DOHH2 (cell line): ENCODE data around the gene IGFALS.

Experiments
- H3F3A ChIP-seq: fragments of 200-600 bp; sonication (generic), shearing (Covaris generic); 2 replicates; pipeline ENCODE4 v1.6.0; 2016; ENCODE audit warnings: antibody characterized with exemption, mild to moderate bottlenecking; ENCODE audit not compliant: control insufficient read depth, insufficient read depth
- H3K27ac ChIP-seq: fragments of 200-600 bp; sonication (generic); 2 replicates; pipeline ENCODE4 v1.5.1; 2014; ENCODE audit warnings: low read depth, mild to moderate bottlenecking, low read length, moderate library complexity
- H3K27me3 ChIP-seq: fragments of 200-600 bp; sonication (generic); 2 replicates; pipeline ENCODE4 v1.6.1; 2014; ENCODE audit warnings: mild to moderate bottlenecking, low read length, mixed read lengths; ENCODE audit not compliant: control insufficient read depth
- H3K36me3 ChIP-seq: fragments of 200-600 bp; sonication (generic); 2 replicates; pipeline ENCODE4 v1.6.1; 2014; ENCODE audit warnings: mild to moderate bottlenecking, low read length, moderate library complexity, mixed read lengths; ENCODE audit not compliant: control insufficient read depth
- H3K4me1 ChIP-seq: fragments of 200-600 bp; sonication (generic); 2 replicates; pipeline ENCODE4 v1.6.1; 2014; ENCODE audit warnings: mild to moderate bottlenecking, low read length, mixed read lengths; ENCODE audit not compliant: control insufficient read depth
- H3K4me2 ChIP-seq: fragments of 200-600 bp; sonication (generic); 2 replicates; pipeline ENCODE4 v1.6.0; 2014; ENCODE audit warnings: mild to moderate bottlenecking, low read length, moderate library complexity
- H3K4me3 ChIP-seq: fragments of 200-600 bp; sonication (generic); 2 replicates; pipeline ENCODE4 v1.5.1; 2014; ENCODE audit warnings: mild to moderate bottlenecking, low read length, mixed read lengths
- H3K79me2 ChIP-seq: fragments of 200-600 bp; sonication (generic); 2 replicates; pipeline ENCODE4 v1.6.1; 2014; ENCODE audit warnings: mild to moderate bottlenecking, low read length, mixed read lengths; ENCODE audit not compliant: control insufficient read depth
- H3K9me2 ChIP-seq: fragments of 200-600 bp; sonication (generic); replicated peaks from 2 replicates; pipeline ENCODE4 v1.6.1; 2014; ENCODE audit warnings: mild to moderate bottlenecking, low read length, mixed read lengths; ENCODE audit not compliant: control insufficient read depth
- H3K9me3 ChIP-seq: fragments of 200-600 bp; sonication (generic); 2 replicates; pipeline ENCODE4 v1.6.1; 2014; ENCODE audit warnings: antibody characterized with exemption, low read length, mixed read lengths; ENCODE audit not compliant: control insufficient read depth, insufficient read depth
- H4K20me1 ChIP-seq: fragments of 200-600 bp; sonication (generic); 2 replicates; pipeline ENCODE4 v1.6.0; 2014; ENCODE audit warnings: low read depth, mild to moderate bottlenecking, antibody characterized with exemption, low read length, moderate library complexity; ENCODE audit not compliant: control insufficient read depth, insufficient read depth
- EZH2phosphoT487 ChIP-seq: fragments of 200-600 bp; sonication (generic); IDR thresholded peaks from 2 replicates; pipeline ENCODE4 v1.6.1; 2017; ENCODE audit warnings: borderline replicate concordance, mild to moderate bottlenecking, antibody characterized with exemption, low read length, moderate library complexity, mixed read lengths
- TF ChIP-seq, protein P1 (sequence below): fragments of 200-600 bp; sonication (generic); IDR thresholded peaks from one replicate; pipeline ENCODE4 v1.5.1; 2014; ENCODE audit warnings: antibody characterized with exemption, mild to moderate bottlenecking, low read depth, low read length; ENCODE audit not compliant: poor library complexity, severe bottlenecking

Gene IGFALS

DNA sequence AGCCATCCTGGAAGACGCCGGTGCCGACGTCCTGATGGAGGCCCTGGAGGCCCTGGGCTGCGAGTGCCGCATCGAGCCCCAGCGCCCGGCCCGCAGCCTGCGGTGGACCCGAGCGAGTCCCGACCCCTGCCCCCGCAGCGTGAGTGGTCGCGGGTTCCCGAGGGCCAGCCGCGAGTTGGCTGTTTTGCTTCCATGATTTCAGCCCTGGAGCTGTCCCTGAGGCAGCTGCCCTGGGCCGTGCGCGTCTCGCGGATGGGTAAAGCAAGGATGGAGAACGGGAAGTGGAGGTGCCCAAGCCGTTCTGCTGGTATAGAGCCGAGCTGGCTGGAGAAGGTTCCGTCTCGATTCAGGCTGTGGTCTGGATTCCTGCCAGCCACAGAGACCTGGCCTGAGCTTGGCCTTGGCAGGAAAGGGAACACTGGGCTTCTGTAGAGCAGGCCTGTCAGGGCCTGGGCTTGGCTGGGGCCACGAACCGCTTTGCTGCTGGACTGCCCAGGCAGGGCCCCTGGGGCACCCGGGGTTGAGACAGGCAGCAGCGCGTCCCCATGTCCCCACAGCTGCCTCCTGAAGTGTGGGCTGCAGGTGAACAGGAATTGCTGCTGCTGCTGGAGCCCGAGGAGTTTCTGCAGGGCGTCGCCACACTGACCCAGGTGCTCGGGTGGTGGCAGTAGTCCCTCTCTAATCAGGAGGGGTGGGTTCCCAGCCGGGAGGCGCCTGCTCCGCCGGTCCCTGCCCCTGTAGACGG, 19.6 kb downstream of the IGFALS start:
- Histone ChIP-seq H3K9me2 (no peaks in the 10 kb centered on the region), H3F3A (peaks cover 18% of the 10 kb centered on the region), H3K36me3 (peaks cover 69% of the 10 kb centered on the region), H3K4me3 (peak overlapping the region; percentile 99), H3K27ac (peak overlapping the region; percentile 83; the same call in 1 of the 2 replicates), H3K4me1 (peaks cover 23% of the 10 kb centered on the region), H4K20me1 (no peaks in the 10 kb centered on the region), H3K27me3 (no peaks in the 10 kb centered on the region), H3K79me2 (peaks cover 53% of the 10 kb centered on the region), H3K4me2 (peak overlapping the region; percentile 96), H3K9me3 (no peaks in the 10 kb centered on the region)
- TF ChIP-seq, protein P1, sequence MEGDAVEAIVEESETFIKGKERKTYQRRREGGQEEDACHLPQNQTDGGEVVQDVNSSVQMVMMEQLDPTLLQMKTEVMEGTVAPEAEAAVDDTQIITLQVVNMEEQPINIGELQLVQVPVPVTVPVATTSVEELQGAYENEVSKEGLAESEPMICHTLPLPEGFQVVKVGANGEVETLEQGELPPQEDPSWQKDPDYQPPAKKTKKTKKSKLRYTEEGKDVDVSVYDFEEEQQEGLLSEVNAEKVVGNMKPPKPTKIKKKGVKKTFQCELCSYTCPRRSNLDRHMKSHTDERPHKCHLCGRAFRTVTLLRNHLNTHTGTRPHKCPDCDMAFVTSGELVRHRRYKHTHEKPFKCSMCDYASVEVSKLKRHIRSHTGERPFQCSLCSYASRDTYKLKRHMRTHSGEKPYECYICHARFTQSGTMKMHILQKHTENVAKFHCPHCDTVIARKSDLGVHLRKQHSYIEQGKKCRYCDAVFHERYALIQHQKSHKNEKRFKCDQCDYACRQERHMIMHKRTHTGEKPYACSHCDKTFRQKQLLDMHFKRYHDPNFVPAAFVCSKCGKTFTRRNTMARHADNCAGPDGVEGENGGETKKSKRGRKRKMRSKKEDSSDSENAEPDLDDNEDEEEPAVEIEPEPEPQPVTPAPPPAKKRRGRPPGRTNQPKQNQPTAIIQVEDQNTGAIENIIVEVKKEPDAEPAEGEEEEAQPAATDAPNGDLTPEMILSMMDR: no peak
- TF ChIP-seq EZH2phosphoT487: no peak

DNA sequence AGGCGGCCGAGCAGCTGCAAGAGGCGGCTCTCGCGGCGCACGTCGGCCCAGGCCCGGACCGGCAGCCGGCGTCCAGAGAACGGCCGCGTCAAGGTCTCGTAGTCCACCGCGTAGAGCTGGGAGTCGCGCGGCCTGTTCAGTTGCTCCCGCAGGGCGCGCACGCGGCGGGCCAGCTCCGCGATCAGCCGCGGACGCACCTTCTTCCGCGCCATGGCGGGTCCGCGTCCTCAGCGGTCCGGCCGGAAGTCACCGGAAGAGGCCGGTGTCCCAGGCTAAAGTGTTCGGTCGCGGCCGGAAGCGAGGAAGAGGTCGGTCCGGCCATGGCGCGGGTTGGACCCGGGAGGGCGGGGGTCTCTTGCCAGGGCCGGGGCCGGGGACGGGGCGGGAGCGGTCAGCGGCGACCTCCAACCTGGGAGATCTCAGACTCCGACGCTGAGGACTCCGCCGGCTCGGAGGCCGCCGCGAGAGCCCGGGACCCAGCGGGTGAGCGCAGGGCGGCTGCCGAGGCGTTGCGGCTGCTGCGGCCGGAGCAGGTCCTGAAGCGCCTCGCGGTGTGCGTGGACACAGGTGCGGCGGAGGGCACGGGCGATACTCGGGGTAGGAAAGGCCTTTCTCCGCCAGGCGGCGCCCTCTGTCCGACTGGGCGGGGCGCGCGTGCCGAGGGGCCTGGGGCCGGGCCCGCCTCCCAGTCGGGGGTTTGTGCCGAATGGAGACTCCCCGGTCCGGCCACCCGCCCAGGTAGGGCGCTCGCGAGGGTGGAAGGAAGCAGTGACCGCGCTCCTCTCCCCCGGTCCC, 20.4 kb downstream of the IGFALS start, which contains the start of gene MRPS34:
Gene MRPS34, minus strand, starts transcription at position 227 of the 795 bp plus-strand sequence. Its CDS starts 15 bp downstream, at position 212.
- H3K27me3 ChIP-seq: no peaks in the 10 kb centered on the region
- no peaks in the 10 kb centered on the region for H3K9me2 ChIP-seq
- H3K4me3 ChIP-seq: peak within 1 kb of the TSS; percentile 99
- peaks cover 77% of the 10 kb centered on the region for H3K36me3 ChIP-seq
- peaks cover 53% of the 10 kb centered on the region for H3K79me2 ChIP-seq
- TF ChIP-seq, protein P1: peak; percentile 78
- TF ChIP-seq EZH2phosphoT487: no peak
- peak within 1 kb of the TSS; percentile 96 for H3K4me2 ChIP-seq
- H4K20me1 ChIP-seq: no peaks in the 10 kb centered on the region
- peaks cover 18% of the 10 kb centered on the region for H3F3A ChIP-seq
- peaks cover 23% of the 10 kb centered on the region for H3K4me1 ChIP-seq
- peak within 1 kb of the TSS; percentile 83 for H3K27ac ChIP-seq
- no peaks in the 10 kb centered on the region for H3K9me3 ChIP-seq

DNA sequence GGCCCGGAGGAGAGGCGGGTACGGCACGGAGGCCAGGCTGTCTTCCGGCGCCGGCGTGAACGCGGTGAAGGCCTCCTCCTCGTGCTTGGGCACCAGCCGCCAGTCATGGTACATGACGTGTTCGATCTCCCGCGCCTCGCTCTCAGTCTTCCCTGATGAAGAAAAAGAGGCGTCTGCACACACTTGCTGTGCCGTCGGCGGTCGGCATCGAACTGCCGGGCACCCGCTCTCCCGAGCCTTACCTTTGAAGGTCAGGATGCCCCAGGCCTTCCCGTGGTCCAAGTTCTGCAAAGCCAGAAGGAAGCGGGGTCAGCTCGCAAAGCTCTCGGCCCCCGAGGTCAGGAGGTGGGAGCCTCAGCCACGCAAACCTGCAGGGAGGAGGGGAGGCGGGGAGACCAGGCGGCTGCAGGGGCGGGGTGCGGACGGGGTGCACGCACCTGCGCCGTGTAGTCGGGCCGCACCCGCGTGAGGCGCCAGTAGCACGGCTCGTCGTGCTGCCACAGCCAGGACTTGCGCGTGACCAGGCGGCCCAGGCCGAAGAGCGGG, 21.1 kb downstream of the IGFALS start, which contains the start of gene EME2:
Gene EME2, plus strand, starts transcription at position 449 of the 546 bp plus-strand sequence. CDS start 418 bp downstream, outside the sequence.
- Histone ChIP-seq H3K4me3 (peak within 1 kb of the TSS; percentile 99), H4K20me1 (no peaks in the 10 kb centered on the region), H3K9me3 (no peaks in the 10 kb centered on the region), H3K27me3 (no peaks in the 10 kb centered on the region), H3K4me1 (peaks cover 23% of the 10 kb centered on the region), H3K27ac (peak within 1 kb of the TSS; percentile 83), H3K79me2 (peaks cover 53% of the 10 kb centered on the region), H3F3A (peaks cover 18% of the 10 kb centered on the region), H3K36me3 (peaks cover 77% of the 10 kb centered on the region), H3K9me2 (no peaks in the 10 kb centered on the region), H3K4me2 (peak within 1 kb of the TSS; percentile 96)
- TF ChIP-seq, protein P1: no peak
- no peak for TF ChIP-seq EZH2phosphoT487
